Measurements from ENCODE around the gene HOXC10. TPM values are rescaled to one million over a fixed set of nuclear protein-coding genes. Genes with fewer than 3 reads are reported as not detected.
A peak's percentile ranks its signal among the peaks of the same experiment; 100 is the strongest.

Gene HOXC10
- polyA plus RNA-seq, 5 donors: 1.2 to 2.6 TPM; not detected in 3

DNA sequence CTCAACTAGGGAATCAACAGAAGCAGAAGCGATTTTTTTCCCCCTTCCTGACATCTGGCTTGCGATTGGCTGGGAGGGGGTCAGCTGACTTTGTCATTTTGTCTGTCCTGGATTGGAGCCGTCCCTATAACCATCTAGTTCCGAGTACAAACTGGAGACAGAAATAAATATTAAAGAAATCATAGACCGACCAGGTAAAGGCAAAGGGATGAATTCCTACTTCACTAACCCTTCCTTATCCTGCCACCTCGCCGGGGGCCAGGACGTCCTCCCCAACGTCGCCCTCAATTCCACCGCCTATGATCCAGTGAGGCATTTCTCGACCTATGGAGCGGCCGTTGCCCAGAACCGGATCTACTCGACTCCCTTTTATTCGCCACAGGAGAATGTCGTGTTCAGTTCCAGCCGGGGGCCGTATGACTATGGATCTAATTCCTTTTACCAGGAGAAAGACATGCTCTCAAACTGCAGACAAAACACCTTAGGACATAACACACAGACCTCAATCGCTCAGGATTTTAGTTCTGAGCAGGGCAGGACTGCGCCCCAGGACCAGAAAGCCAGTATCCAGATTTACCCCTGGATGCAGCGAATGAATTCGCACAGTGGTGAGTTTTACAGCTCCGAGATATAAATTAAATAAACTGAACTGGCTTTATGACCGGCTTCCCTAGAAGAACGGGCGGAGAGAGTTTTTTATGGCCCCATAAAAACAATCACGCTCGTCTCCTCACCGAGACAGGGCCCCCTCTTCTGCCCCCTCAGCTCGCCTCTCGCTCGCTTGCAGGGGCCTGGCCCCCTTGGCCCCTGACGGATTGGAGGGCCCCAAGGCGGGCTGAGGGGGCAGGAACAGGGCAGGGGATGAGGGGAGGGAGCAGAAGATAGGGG is 43.6 kb downstream of the HOXC10 start, which contains the start of gene HOXC6:
Gene HOXC6, plus strand, starts transcription at position 127 of the 888 bp plus-strand sequence. Its CDS starts 82 bp downstream, at position 209.
- DNase-seq: no peak

GRCh38 chr12:54029529-54030441 is 44.8 kb downstream of the HOXC10 start:
- no peak for DNase-seq

- no peak for DNase-seq
Measured at GRCh38 chr12:54030442-54030801, 45.5 kb downstream of the HOXC10 start.

DNA sequence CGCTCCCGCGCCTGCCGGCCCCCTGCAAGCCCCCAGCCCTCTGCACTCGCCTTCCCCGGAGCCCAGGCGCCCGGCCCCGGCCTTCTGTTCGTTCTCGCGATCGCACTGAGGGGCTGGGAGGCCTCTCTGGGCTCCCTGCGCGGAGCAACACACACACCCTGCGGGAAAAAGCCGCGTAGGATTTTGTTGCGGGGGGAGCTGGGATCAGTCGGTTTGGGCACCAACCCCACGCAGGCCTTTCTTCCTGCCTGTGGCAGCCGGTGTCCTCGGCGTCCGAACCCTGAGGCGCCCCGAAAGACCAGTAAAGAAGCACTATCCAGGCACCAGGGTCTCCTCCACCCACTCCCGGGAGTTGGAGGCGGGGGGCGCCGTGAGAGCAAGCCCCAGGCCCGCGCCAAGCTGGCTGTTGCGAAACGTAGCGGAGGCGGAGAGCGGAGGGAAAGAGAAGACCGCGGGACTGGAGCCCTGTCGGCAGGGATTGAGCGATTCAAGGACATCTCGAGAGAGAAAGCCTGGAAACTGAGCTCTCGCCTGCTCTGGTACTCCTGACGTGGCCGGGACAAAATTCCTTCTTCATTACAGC is 46.0 kb downstream of the HOXC10 start:
- no peak for DNase-seq

- DNase-seq: no peak
Measured at GRCh38 chr12:54031480-54031879, 46.5 kb downstream of the HOXC10 start.

DNA sequence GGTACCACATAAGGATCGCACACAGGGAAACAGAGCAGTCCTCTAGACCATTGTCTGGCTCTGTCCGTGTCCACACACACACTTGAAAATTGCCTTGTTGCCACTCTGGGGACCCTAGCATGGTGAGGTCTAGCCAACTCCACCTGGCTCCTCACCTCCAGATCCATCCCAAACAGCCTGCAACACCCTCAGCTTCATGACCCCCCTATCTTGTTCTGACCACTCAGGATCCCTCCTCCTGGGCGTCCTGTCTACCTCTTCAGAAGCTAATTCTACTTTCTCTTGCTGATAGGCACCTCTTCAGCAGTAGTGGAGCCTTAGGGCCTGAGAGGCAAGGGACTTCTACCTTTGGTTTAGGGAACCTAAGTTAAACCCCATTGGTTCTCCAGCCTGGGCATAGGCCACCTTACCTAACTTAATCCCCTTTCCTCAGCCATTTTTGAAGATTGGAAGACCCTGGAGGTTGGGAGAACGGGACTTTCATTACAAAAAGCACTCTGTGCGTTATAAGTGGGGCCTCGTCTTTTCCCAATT is 47.2 kb downstream of the HOXC10 start:
- DNase-seq: no peak

DNA sequence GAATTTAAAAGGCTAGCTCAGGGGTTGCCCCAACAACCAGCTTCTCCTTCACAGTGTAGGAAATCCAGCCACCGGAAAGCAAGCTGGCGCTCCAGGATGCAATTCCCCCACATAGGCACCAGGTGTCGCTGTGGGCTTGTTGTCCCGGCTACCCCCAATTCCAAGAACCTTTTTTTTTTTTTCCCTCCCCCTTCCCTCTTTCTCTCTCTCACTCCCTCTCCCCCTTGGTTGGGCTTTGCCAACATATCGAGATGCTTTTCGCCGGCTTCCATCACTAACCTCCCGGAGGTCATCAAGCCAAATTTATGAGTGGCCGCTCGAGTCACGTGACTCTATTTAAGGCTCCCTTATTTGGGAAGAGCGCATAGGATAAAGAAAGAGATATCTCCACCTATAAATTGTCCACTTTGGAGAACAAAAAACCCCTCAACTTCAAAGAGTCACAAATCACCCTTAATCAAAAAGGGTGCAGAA is 47.7 kb downstream of the HOXC10 start, which contains the start of gene HOXC5:
Gene HOXC5, plus strand, starts transcription at position 424 of the 474 bp plus-strand sequence. CDS start 73 bp downstream, outside the sequence.
- DNase-seq: peak in 1 of 2 donors; percentile 84

GRCh38 chr12:54033106-54033979 is 48.4 kb downstream of the HOXC10 start:
- no peak for DNase-seq

GRCh38 chr12:54033980-54034784 is 49.2 kb downstream of the HOXC10 start:
- DNase-seq: no peak

- DNase-seq: no peak
Measured at GRCh38 chr12:54034785-54035310, 49.9 kb downstream of the HOXC10 start.

- DNase-seq: no peak
Measured at GRCh38 chr12:54035568-54036264, 50.8 kb downstream of the HOXC10 start.

DNA sequence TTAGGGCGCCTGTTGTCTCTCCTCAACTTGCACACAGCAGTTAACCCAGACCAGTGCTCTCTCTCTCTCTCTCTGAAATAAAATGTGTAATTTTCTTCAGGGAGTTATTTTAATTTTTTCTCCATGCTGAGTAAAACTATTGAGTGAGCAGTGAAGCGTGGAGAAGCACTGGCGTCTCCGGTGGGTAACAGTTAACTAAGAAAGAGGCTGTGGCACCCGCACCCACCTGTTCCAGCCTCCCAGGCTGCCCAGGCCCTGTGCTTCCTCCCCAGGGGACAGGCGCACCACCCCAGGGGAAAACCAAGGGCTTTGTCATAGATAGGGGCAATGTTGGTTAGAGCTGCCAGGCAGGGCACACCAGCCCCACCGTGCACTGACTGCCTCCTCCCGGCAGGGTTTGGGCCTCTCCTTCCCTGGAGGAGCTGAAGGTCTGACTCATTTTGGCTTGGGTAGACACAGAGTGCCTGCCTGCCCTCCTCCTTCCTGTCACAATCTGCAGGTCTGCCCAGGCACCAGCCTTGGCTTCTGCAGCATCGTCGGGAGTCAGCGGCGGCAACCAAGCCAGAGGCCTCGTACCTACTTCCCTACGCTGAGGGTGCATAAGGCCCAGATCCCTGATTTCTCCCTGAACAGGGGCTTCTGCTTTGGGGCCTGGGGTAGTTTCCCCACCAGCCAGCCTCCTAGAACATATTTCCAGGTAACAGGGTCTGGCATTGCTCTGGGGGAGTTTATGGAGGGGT is 51.8 kb downstream of the HOXC10 start:
- no peak for DNase-seq

- DNase-seq: no peak
Measured at GRCh38 chr12:54037360-54038283, 52.7 kb downstream of the HOXC10 start.

GRCh38 chr12:54038284-54038870 is 53.4 kb downstream of the HOXC10 start:
- DNase-seq: no peak

DNA sequence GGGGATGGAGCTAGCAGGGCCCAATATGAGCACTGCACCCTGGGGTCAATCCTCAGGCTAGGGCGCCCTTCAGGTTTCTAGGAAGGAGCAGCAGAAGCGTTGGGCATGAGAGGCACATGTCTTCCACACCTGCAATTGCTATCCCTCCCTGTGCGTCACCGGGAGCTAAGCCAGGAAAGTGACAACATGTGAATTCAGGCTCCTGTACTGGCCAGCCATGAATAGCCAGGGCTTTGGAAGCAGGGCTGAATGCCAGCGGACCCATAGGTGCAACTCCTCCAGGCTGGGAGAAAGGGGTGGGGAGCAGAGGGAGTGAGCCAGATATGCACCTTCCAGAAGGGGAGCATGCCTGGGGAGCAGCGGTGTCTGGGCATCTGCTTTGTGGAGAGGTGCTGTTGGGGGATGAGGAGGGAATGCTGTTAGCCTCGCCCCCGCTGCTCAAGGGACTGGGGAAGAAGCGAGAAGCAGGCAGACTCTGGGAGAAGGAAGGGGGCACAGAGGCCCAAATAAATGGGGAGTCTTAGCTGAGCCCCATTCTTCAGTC is 54.0 kb downstream of the HOXC10 start:
- DNase-seq: no peak
